T-cell (primary cell): ENCODE results near the gene ZDHHC5. TPM values are rescaled to one million over a fixed set of nuclear protein-coding genes. Genes with fewer than 3 reads are reported as not detected.

Source experiments
- ATAC-seq, 4 experiments: fragments of 200-7000 bp in 3 of 4; fragments of 150-1000 bp in 1 of 4; cut with Tn5 transposase; replicated peaks in 1 of 4; 1 replicate in 3 of 4; 2 replicates in 1 of 4; pipeline ENCODE4 v1.10.0; 2021; ENCODE audit warnings: moderate library complexity in 3 of 4, mild to moderate bottlenecking in 2 of 4, moderate number of reproducible peaks in 1 of 4
- CTCF ChIA-PET, 2 donors: fragments of 300-600 bp; sonication (Branson Sonifier 250); formaldehyde crosslinking; loops; one replicate each; lab custom pipeline; 2022; ENCODE audit warnings: antibody characterized with exemption in 2 of 2; lab: Charles Lee
- POLR2A ChIA-PET, 2 donors: fragments of 300-600 bp; sonication (Branson Sonifier 250); formaldehyde crosslinking; loops; one replicate each; lab custom pipeline; 2022; ENCODE audit warnings: antibody characterized with exemption in 2 of 2; lab: Charles Lee
- DNase-seq, 35 experiments: peaks; one replicate each; pipeline versions ENCODE4 v3.0.0 to v3.0.0-alpha.2; 2013 to 2023
- H3K27ac ChIP-seq: one replicate; pipeline ENCODE4 v1.5.1; 2013; ENCODE audit warnings: low read length
- H3K27me3 ChIP-seq, 2 experiments: replicated peaks in 1 of 2; 1 replicate in 1 of 2; 2 replicates in 1 of 2; pipeline versions ENCODE4 v1.6.1 to v1.7.0; 2013; ENCODE audit warnings: low read length in 1 of 2, mixed read lengths in 1 of 2; ENCODE audit not compliant: control insufficient read depth in 2 of 2, insufficient read depth in 2 of 2; ENCODE audit errors: extremely low read depth in 1 of 2
- H3K36me3 ChIP-seq, 2 donors: 1 replicate in 1 of 2; 2 replicates in 1 of 2; pipeline versions ENCODE4 v1.6.1 to v1.7.0; 2013; ENCODE audit warnings: low read length in 1 of 2; ENCODE audit not compliant: control insufficient read depth in 2 of 2, insufficient read depth in 1 of 2; ENCODE audit errors: extremely low read depth in 1 of 2
- H3K4me1 ChIP-seq, 2 experiments: 1 replicate in 1 of 2; 2 replicates in 1 of 2; pipeline versions ENCODE4 v1.6.1 to v1.7.0; 2013; ENCODE audit warnings: low read length in 2 of 2, mixed read lengths in 1 of 2; ENCODE audit not compliant: insufficient read depth in 2 of 2, control insufficient read depth in 1 of 2; ENCODE audit errors: extremely low read depth in 1 of 2
- H3K4me3 ChIP-seq, 2 donors: 1 replicate in 1 of 2; 2 replicates in 1 of 2; pipeline versions ENCODE4 v1.5.1 to v1.7.0; 2013; ENCODE audit warnings: mild to moderate bottlenecking in 2 of 2, low read length in 1 of 2, moderate library complexity in 1 of 2; ENCODE audit not compliant: control insufficient read depth in 1 of 2; ENCODE audit errors: extremely low read depth in 1 of 2
- H3K9me3 ChIP-seq: 2 replicates; pipeline ENCODE4 v1.7.0; 2013
- H3K27ac Mint-ChIP-seq, 2 donors: one replicate each; pipeline ENCODE4 v1.8.0; 2020 to 2021; ENCODE audit warnings: mild to moderate bottlenecking in 2 of 2, mixed read lengths in 2 of 2
- H3K27me3 Mint-ChIP-seq, 2 donors: one replicate each; pipeline ENCODE4 v1.8.0; 2021 to 2022; ENCODE audit warnings: mixed read lengths in 2 of 2
- H3K36me3 Mint-ChIP-seq: one replicate; pipeline ENCODE4 v1.8.0; 2021; ENCODE audit warnings: mixed read lengths
- H3K4me1 Mint-ChIP-seq, 3 donors: one replicate each; pipeline ENCODE4 v1.8.0; 2020 to 2022; ENCODE audit warnings: mixed read lengths in 3 of 3, mild to moderate bottlenecking in 1 of 3
- H3K4me3 Mint-ChIP-seq, 3 donors: one replicate each; pipeline ENCODE4 v1.8.0; 2020 to 2022; ENCODE audit warnings: mild to moderate bottlenecking in 3 of 3, mixed read lengths in 3 of 3, moderate library complexity in 3 of 3
- H3K9me3 Mint-ChIP-seq, 3 donors: one replicate each; pipeline ENCODE4 v1.8.0; 2020 to 2022; ENCODE audit warnings: mixed read lengths in 3 of 3
- WGBS: methylation state at CpG from one replicate; pipeline ENCODE4 v1.1.5; 2013; ENCODE audit warnings: missing lambda C conversion rate; ENCODE audit not compliant: insufficient coverage; 5-methylcytosine and 5-hydroxymethylcytosine counted together
- total RNA-seq, 35 experiments: library from RNA in 6 of 35; stranded (reverse) in 6 of 35; fragments of 120-200 nt in 1 of 35; gene quantifications; one replicate each; pipeline versions ENCODE4 v1.2.1 to v1.2.4 and lab custom pipeline; 2013 to 2026

Gene ZDHHC5
- total RNA-seq, 5 donors from 2014 or later (not counting 1 experiment from before 2014, with no cell fraction given) = 57.3 to 67.2 (median 60.7) TPM

- POLR2A ChIA-PET = interaction anchor here in 1 of 2 donors (0.7 kb wide), 1 partner anchor 70 kb away, joined by 3 read pairs; the partner anchor contains the start of gene UBE2L6
- Mint-ChIP-seq H3K4me1 (peaks cover 11 to 19% (median 19%) of the 10 kb centered on the region in 3 donors), H3K4me3 (peak overlapping the region; percentile 76 to 89 (median 80)), H3K27ac (no peak overlapping the region), H3K9me3 (no peaks in the 10 kb centered on the region), H3K36me3 (no peaks in the 10 kb centered on the region), H3K27me3 (peaks cover 9 to 43% of the 10 kb centered on the region in 2 donors)
- Histone ChIP-seq H3K9me3 (no peaks in the 10 kb centered on the region), H3K36me3 (no peaks in the 10 kb centered on the region), H3K27ac (no peak overlapping the region), H3K4me3 (peak overlapping the region in 1 of 2 donors; percentile 55), H3K4me1 (peaks cover 9 to 26% of the 10 kb centered on the region in 2 experiments), H3K27me3 (peaks cover 0 to 47% of the 10 kb centered on the region in 2 experiments)
- WGBS = 66% methylated on average over 17 of the region's 18 CpGs
- CTCF ChIA-PET = interaction anchor here in 1 of 2 donors (1.4 kb wide), 1 partner anchor 179 kb away, joined by 3 read pairs; no protein-coding TSS in a partner anchor
- DNase-seq = no peak
- ATAC-seq = no peak
Observed at GRCh38 chr11:57637626-57638004, 30.3 kb upstream of the ZDHHC5 start.

DNA sequence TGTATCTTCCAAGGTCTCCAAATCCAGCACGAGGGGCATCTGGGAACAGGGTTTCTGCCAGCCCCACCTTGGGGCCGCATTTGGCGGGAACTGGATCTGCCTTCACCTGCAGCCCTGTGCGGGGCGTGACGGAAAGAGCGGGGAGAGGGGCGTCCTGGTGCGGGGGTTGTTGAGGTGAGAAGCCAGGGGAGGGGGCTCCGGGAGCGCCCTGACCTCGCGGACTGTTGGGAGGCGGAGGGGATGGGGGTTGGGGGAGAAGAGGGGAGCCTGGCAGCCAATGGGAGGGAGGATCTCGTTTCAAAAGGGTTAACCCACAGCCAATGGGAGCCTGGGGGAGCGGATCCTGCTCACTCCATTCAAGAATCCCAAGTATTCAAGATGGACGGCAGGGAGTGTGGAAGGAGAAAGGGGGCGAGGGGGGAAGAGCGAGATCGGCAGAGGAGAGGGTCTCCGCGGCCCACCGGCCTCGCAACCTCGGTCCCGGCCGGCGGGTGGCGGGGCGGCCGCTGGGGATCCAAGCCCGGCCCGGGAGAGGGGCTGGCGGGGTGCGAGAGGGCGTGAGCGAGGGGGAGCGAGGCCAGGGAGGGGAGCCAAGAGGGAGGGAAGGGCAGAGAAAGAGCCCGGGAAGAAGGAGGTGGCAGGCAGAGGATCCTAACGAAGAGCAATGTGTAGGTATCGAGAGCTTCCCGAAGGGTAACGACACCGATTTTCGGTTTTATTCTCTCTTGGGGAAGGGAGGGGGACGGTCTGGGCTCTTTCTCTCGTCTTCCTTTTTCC is 29.7 kb upstream of the ZDHHC5 start:
- Mint-ChIP-seq H3K4me3 (peak overlapping the region; percentile 76 to 89 (median 80)), H3K36me3 (no peaks in the 10 kb centered on the region), H3K9me3 (no peaks in the 10 kb centered on the region), H3K27ac (no peak overlapping the region), H3K4me1 (peaks cover 11 to 19% (median 19%) of the 10 kb centered on the region in 3 donors), H3K27me3 (peaks cover 9 to 44% of the 10 kb centered on the region in 2 donors)
- ChIA-PET POLR2A (no interaction called here), CTCF (interaction anchor here (0.6 to 4.9 kb wide), 4 partner anchors 11 to 180 kb away, joined by 3 to 51 read pairs (median 4); partner anchors contain the start of gene UBE2L6 (in 1 of the 2))
- Histone ChIP-seq H3K27me3 (peaks cover 0 to 43% of the 10 kb centered on the region in 2 experiments), H3K27ac (no peak overlapping the region), H3K9me3 (no peaks in the 10 kb centered on the region), H3K36me3 (no peaks in the 10 kb centered on the region), H3K4me1 (peaks cover 9 to 26% of the 10 kb centered on the region in 2 experiments), H3K4me3 (peak overlapping the region; percentile 48 to 55)
- ATAC-seq (peak; percentile 43 to 54 (median 50)), DNase-seq (peak in 2 of 35 experiments; percentile 4 to 33)
- WGBS = 8% methylated on average over 35 of the region's 47 CpGs

- H3K27me3 Mint-ChIP-seq = peaks cover 12 to 48% of the 10 kb centered on the region in 2 donors
- H3K36me3 ChIP-seq = no peaks in the 10 kb centered on the region
- no peaks in the 10 kb centered on the region for H3K36me3 Mint-ChIP-seq
- peak overlapping the region; percentile 76 to 89 (median 80) for H3K4me3 Mint-ChIP-seq
- H3K9me3 ChIP-seq = no peaks in the 10 kb centered on the region
- peaks cover 0 to 40% of the 10 kb centered on the region in 2 experiments for H3K27me3 ChIP-seq
- H3K27ac Mint-ChIP-seq = no peak overlapping the region
- ATAC-seq (peak; percentile 36 to 47 (median 39)), DNase-seq (peak in 1 of 35 experiments; percentile 20)
- peaks cover 11 to 19% (median 19%) of the 10 kb centered on the region in 3 donors for H3K4me1 Mint-ChIP-seq
- CTCF ChIA-PET = interaction anchor here (0.6 to 4.9 kb wide), 6 partner anchors 12 to 891 kb away, joined by 3 to 51 read pairs (median 4); partner anchors contain the start of gene UBE2L6 (in 2 of the 2)
- POLR2A ChIA-PET = no interaction called here
- H3K4me3 ChIP-seq = peak overlapping the region; percentile 48 to 55
- H3K9me3 Mint-ChIP-seq = no peaks in the 10 kb centered on the region
- no peak overlapping the region for H3K27ac ChIP-seq
- under 1% methylated on average over 13 of the region's 19 CpGs for WGBS
- H3K4me1 ChIP-seq = peaks cover 9 to 26% of the 10 kb centered on the region in 2 experiments
Observed at GRCh38 chr11:57638811-57639320, 29.0 kb upstream of the ZDHHC5 start.

- H3K9me3 ChIP-seq = no peaks in the 10 kb centered on the region
- peaks cover 0 to 37% of the 10 kb centered on the region in 2 experiments for H3K27me3 ChIP-seq
- H3K4me1 ChIP-seq = peaks cover 9 to 27% of the 10 kb centered on the region in 2 experiments
- peak in 1 of 35 experiments; percentile 22 for DNase-seq
- Mint-ChIP-seq H3K27me3 (peaks cover 10 to 42% of the 10 kb centered on the region in 2 donors), H3K4me3 (peak overlapping the region; percentile 76 to 89 (median 80)), H3K4me1 (peaks cover 12 to 19% (median 19%) of the 10 kb centered on the region in 3 donors), H3K27ac (no peak overlapping the region), H3K36me3 (no peaks in the 10 kb centered on the region), H3K9me3 (no peaks in the 10 kb centered on the region)
- peak in 2 of 4 experiments; percentile 25 to 26 for ATAC-seq
- 55% methylated on average over 6 of the region's 15 CpGs for WGBS
- no peaks in the 10 kb centered on the region for H3K36me3 ChIP-seq
- no peak overlapping the region for H3K27ac ChIP-seq
- CTCF ChIA-PET = interaction anchor here (0.6 to 4.9 kb wide), 9 partner anchors 12 to 891 kb away, joined by 3 to 51 read pairs (median 4); partner anchors contain the start of gene UBE2L6 (in 2 of the 2)
- POLR2A ChIA-PET = no interaction called here
- H3K4me3 ChIP-seq = peak overlapping the region; percentile 48 to 55
Observed at GRCh38 chr11:57639321-57640067, 28.4 kb upstream of the ZDHHC5 start.

- peaks cover 9 to 32% of the 10 kb centered on the region in 2 experiments for H3K4me1 ChIP-seq
- CTCF ChIA-PET = interaction anchor here (0.5 to 4.9 kb wide), 23 partner anchors 10 to 295 kb away, joined by 3 to 51 read pairs (median 5); partner anchors contain the start of gene UBE2L6 (in 2 of the 2)
- H3K27ac Mint-ChIP-seq = no peak overlapping the region
- H3K4me1 Mint-ChIP-seq = peaks cover 16 to 21% (median 19%) of the 10 kb centered on the region in 3 donors
- no peak for ATAC-seq
- H3K9me3 Mint-ChIP-seq = no peaks in the 10 kb centered on the region
- H3K9me3 ChIP-seq = no peaks in the 10 kb centered on the region
- H3K27me3 ChIP-seq = peaks cover 0 to 44% of the 10 kb centered on the region in 2 experiments
- H3K36me3 Mint-ChIP-seq = no peaks in the 10 kb centered on the region
- 62% methylated on average over 4 of the region's 9 CpGs for WGBS
- peaks cover 7 to 44% of the 10 kb centered on the region in 2 donors for H3K27me3 Mint-ChIP-seq
- POLR2A ChIA-PET = no interaction called here
- peak overlapping the region in 2 of 3 donors; percentile 80 to 89 for H3K4me3 Mint-ChIP-seq
- no peak overlapping the region for H3K27ac ChIP-seq
- H3K36me3 ChIP-seq = no peaks in the 10 kb centered on the region
- no peak for DNase-seq
- no peak overlapping the region for H3K4me3 ChIP-seq
Observed at GRCh38 chr11:57640068-57640800, 27.7 kb upstream of the ZDHHC5 start.
